Muscle of arm (tissue), 14 donors: ENCODE measurements around the gene RNF111. TPM values are rescaled to one million over a fixed set of nuclear protein-coding genes. Genes with fewer than 3 reads are reported as not detected.

Experiments used
- DNase-seq: peaks from one replicate; pipeline ENCODE4 v3.0.0-alpha.2; 2013
- long read RNA-seq, 11 donors: transcript quantifications; one replicate each; lab custom pipeline, GENCODE V29; 2026
- polyA plus RNA-seq, 12 donors: library from polyadenylated mRNA; unstranded; fragments of 120-200 nt; gene quantifications; one replicate each; pipeline ENCODE4 v1.2.1, GENCODE V29; 2013; ENCODE audit not compliant: insufficient read length in 12 of 12

RNF111 gene
- 10 to 100 TPM in 11 of 12 donors, not detected in 1; 20.7 to 46.6 (median 24.3) TPM for polyA plus RNA-seq
- long read RNA-seq, donor 1, partial matches to known transcripts, result 17 of 17 reads
- long read RNA-seq, donor 1, other reads (novel, unspliced or antisense), result 0 of 17 reads
- long read RNA-seq, donor 2, partial matches to known transcripts, result 83 of 83 reads
- long read RNA-seq, donor 2, other reads (novel, unspliced or antisense), result 0 of 83 reads
- long read RNA-seq, donor 3, result 0 reads
- long read RNA-seq, donor 4, result 0 reads
- long read RNA-seq, donor 5, partial matches to known transcripts, result 203 of 205 reads
- long read RNA-seq, donor 5, other reads (novel, unspliced or antisense), result 0 of 205 reads
- long read RNA-seq, donor 6, partial matches to known transcripts, result 19 of 20 reads
- long read RNA-seq, donor 6, other reads (novel, unspliced or antisense), result 0 of 20 reads
- long read RNA-seq, donor 7, result 0 reads
- long read RNA-seq, donor 8, partial matches to known transcripts, result 5 of 6 reads
- long read RNA-seq, donor 8, other reads (novel, unspliced or antisense), result 0 of 6 reads
- long read RNA-seq, donor 9, partial matches to known transcripts, result 0 of 1 reads
- long read RNA-seq, donor 9, other reads (novel, unspliced or antisense), result 0 of 1 reads
- long read RNA-seq, donor 10, partial matches to known transcripts, result 55 of 55 reads
- long read RNA-seq, donor 10, other reads (novel, unspliced or antisense), result 0 of 55 reads
- long read RNA-seq, donor 11, partial matches to known transcripts, result 78 of 78 reads
- long read RNA-seq, donor 11, other reads (novel, unspliced or antisense), result 0 of 78 reads

GRCh38 chr15:58987491-58988005, at the start of gene RNF111:
RNF111 (plus strand) TSS chr15:58987663; CDS start chr15:59030823, 43,160 bp downstream.
- peak; percentile 92 for DNase-seq

DNA sequence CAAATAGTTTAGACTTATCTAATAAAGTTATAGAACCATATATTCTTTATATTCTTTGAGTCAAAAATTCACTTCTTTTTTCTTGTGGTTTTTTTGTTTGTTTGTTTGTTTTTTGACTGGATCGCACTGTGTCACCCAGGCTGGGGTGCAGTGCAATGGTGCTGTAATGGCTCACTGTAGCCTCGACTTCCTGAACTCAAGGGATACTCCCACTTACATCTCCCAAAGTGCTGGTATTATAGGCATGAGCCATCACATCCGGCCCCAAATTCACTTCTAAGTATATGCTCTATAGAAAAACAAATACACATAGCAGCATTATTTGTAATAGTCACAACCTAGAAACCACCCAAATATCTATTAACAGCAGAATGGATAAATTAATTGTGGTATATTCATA, 40.3 kb upstream of the RNF111 start:
- no peak for DNase-seq

DNA sequence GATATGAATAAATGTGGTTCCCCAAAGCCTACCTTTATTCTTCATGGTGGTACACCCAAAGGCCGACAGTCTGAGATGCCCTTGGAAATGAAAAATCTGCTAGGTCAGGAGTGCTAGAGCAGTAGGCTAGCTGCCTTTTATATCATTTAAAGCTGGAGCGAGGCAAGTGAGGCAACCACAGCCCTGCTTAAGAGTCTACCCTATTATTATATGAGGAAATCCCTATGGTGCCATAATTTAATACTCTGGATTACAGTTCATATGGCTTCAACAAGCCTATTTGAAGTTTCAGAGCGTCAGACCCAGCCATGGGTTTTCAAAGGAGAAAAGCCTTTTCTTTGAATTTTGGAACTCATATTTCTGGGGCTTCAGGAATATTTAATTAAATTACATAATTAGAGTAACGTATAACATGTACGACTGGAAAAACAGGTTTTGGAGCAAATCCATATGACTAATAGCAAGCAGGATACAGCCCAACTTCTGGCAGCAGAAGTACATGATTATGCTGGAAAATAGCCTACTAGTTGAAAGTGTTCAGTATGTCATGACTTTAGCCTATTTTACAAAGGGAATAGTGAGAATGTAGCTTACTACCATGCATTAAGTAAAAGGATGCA, 36.0 kb upstream of the RNF111 start:
- peak; percentile 57 for DNase-seq

GRCh38 chr15:58952751-58953150, 34.7 kb upstream of the RNF111 start:
- no peak for DNase-seq

GRCh38 chr15:58957101-58957973, 30.1 kb upstream of the RNF111 start:
- DNase-seq, result peak; percentile 24

GRCh38 chr15:58958811-58959210, 28.7 kb upstream of the RNF111 start:
- no peak for DNase-seq

DNA sequence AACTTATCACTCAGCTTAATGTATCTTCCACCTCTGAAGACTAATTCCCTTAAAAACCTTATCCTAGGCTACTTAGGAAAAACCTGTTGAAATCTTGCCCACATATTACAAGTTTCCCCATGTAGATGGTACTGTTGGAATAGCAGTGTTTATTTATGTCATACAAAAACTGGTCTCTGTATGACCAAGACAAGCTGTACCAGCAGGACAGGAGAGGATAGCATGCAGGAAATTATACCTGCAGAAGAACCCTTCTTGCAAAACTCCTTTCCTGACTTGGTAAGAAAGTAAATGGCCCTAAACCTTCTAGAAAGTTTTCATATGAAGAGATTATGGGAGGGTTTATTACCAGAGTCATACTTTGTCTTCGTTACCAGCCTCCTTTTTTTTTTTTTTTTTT, 25.3 kb upstream of the RNF111 start:
- DNase-seq, result no peak

- no peak for DNase-seq
Measured at GRCh38 chr15:58962662-58963565, 24.5 kb upstream of the RNF111 start.

GRCh38 chr15:58966698-58967097, 20.8 kb upstream of the RNF111 start:
- no peak for DNase-seq

DNA sequence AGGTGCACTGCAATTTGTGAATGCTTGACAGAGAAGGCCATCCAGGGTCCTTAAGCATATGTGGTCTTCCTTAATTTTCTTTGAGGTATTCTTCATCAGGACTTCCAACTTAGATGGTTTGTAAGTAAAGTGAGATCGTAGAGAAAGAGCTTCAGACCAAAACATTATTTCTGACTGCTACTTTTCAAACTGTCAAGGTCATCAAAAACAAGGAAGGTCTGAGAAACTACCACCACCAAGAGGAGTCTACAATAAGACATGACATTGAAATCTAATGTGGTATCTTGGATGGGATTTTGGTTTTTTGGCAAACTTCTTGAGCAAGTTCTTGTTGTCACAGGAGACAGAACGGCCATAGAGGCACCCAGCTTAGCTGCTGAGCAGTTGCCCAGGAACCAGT, 20.0 kb upstream of the RNF111 start:
- DNase-seq, result no peak

DNA sequence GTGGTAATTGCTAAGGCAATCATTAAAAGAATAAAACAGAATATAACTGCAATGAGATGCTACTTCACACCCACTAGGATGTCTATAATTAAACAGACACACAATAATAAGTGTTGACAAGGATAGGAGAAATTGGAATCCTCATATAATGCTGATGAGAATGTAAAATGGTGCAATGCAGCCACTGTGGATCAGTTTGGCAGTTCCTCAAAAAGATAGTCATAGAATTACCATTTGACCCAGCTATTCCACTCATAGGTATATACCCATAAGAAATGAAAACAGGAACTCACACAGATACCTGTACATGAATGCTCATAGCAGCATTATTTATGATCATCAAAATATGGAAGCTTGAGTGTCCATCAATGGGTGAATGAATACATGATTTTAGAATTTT, 9.6 kb upstream of the RNF111 start:
- DNase-seq, result no peak

- no peak for DNase-seq
Measured at GRCh38 chr15:58980351-58980939, 7.0 kb upstream of the RNF111 start.

DNA sequence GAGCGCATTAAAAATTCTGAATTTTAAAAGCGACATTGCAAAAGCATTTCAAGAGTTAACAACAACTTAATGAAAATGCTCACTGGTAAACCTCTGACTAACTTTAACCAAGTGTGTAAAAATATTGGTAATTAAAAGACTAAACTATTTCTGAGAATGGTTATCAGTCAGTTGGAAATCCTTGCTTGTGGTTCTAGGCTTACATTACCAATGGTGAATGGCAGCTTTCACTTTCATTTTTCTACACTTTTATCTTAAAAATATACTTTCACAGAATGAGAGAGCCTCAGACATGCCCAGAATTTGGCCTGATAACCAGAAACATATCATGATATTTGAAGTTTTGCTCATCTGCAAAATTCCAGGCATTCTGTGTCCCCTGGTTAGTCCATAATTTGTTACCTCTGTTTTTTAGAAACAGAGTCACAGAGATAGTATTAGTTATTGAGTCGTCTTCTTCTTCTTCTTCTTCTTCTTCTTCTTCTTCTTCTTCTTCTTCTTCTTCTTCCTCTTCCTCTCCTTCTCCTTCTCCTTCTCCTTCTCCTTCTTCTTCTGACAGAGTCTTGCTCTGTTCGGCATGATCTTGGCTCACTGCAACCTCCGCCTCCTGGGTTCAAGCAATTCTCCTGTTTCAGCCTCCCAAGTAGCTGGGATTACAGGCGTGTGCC, 5.5 kb upstream of the RNF111 start:
- no peak for DNase-seq

DNA sequence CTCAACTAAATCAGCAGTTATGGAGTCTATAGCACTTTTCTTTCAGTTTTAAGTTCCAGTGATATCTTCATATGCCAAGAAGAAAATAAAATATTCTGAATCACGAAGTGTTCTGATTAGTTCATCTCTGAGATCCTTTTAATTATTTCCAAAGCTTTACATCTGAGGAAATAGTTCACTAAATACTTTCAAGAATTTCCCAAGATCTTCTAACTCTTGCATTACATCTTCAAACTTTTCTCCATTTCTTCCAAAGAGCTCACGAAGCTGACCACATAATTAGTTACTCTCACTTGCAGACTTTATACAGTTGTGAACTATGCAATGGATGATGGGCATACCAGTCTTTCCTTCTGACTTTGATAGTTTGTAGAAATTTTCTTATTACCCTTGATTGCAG, 4.2 kb upstream of the RNF111 start:
- no peak for DNase-seq

DNA sequence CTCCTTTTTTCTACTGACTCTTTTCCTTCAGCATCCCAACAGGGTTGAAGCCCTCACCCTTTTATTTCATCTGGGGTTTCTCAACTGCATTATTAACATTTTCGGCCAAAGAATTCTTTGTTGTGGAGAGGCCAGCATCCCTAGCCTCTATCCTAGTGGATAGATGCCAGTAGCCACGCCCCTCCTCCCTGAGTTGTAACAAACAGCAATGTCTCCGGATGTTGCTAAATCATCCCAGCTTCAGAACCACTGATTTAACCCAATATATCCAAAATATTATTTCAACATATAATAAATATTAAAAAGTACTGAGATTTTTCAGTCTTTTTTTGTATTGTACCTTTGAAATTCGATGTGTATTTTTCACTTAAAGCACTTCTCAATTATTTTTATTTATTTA, 2.0 kb upstream of the RNF111 start:
- no peak for DNase-seq

DNA sequence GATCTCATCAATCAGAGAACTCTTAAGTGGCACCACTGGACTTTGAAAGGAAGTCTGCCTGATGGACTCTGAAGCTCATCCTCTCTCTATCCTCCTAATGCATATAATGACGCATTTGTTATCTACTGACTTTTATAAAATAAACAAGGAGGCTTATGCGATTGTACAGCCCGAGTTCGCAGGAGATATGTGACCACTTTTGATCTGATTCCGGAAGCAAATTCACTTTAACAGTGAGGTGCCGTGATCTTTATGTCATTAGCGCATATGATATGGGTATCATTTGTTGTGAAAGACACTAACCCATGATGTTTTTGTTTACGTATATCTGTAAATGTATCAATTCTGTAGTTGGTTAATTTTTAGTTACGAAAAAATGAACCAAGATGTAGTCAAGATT, 427 bp upstream of the RNF111 start:
- DNase-seq, result no peak

DNA sequence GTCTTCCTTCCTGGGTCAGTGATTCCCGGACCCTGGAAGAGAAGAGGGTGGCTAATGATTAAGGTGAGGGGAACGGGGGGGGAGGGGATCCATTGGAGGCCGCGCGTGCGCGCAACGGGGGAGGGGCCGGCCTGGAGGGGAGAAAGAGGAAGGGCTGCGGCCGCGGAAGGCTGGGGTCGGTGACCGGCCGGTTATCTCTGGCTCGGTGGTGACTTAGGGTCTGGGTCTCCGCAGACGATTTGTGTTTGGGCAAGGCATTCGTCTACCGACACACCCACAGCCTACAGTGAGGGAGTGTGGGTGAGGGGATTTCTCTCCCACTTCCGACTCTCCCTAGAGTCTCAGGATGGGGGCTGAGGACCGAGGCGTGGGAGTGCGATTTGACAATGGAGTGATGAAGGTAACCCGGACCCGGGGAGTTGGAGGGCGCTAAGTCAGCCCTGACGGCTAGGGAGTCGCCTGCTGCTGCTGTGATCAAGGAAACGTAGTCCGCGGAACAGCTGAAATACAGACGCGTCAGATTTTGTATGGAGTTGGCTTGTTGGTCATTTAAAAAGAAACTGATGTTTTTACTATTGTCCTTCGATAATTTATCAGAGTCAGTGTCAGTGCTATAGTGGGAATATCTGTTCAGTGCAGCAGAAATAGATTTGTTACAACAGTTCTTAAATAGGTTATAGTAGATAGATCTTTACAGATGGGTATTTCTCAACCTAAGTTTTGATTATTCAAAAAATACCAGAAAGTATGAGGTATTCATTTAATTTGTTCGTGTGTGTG, 733 bp downstream of the RNF111 start:
- no peak for DNase-seq

- DNase-seq, result no peak
Measured at GRCh38 chr15:58992181-58992580, 4.7 kb downstream of the RNF111 start.
